K562 (cell line): ENCODE measurements around the gene TSPYL2. TPM values are rescaled to one million over a fixed set of nuclear protein-coding genes. Genes with fewer than 3 reads are reported as not detected.
A peak's percentile ranks its signal among the peaks of the same experiment; 100 is the strongest.

Experiments used
- CXXC5 ChIP-seq: fragments of 250-450 bp; sonication (Bioruptor Pico); IDR thresholded peaks from 2 replicates; pipeline ENCODE4 v1.8.0; 2022; ENCODE audit warnings: inconsistent platforms, mild to moderate bottlenecking, moderate library complexity
- E2F6 ChIP-seq, 2 experiments: IDR thresholded peaks; 2 replicates each; pipeline ENCODE4 v1.6.1; 2011; ENCODE audit warnings: borderline replicate concordance in 1 of 2, control low read depth in 1 of 2, low read depth in 1 of 2, low read length in 1 of 2, mild to moderate bottlenecking in 1 of 2, mixed read lengths in 1 of 2, moderate library complexity in 1 of 2; ENCODE audit not compliant: insufficient read depth in 1 of 2, insufficient read length in 1 of 2, poor library complexity in 1 of 2, severe bottlenecking in 1 of 2; ENCODE audit errors: extremely low read depth in 1 of 2
- E4F1 ChIP-seq: fragments of 250-450 bp; sonication (Bioruptor Pico); IDR thresholded peaks from 2 replicates; pipeline ENCODE4 v1.5.0; 2021; ENCODE audit warnings: mild to moderate bottlenecking, borderline replicate concordance
- HCFC1 ChIP-seq: IDR thresholded peaks from 2 replicates; pipeline ENCODE4 v1.6.1; 2012; ENCODE audit warnings: low read depth, low read length, improper control_type of control experiment
- ILF3 ChIP-seq: fragments of 450-650 bp; IDR thresholded peaks from 2 replicates; pipeline ENCODE4 v1.6.1; 2018; ENCODE audit warnings: antibody characterized with exemption, mild to moderate bottlenecking, moderate library complexity, borderline replicate concordance
- NCOA1 ChIP-seq: fragments of 450-650 bp; IDR thresholded peaks from 2 replicates; pipeline ENCODE4 v1.6.1; 2016; ENCODE audit warnings: low read depth
- POLR2B ChIP-seq: fragments of 450-650 bp; IDR thresholded peaks from 2 replicates; pipeline ENCODE4 v1.6.1; 2018; ENCODE audit warnings: low read depth; ENCODE audit not compliant: partially characterized antibody
- POLR2G ChIP-seq: fragments of 200-400 bp; formaldehyde crosslinking; IDR thresholded peaks from 2 replicates; pipeline ENCODE4 v1.6.1; 2017; ENCODE audit warnings: low read depth, mild to moderate bottlenecking, antibody characterized with exemption, low read length, moderate library complexity
- ZNF174 ChIP-seq: fragments of 250-450 bp; sonication (Bioruptor Pico); IDR thresholded peaks from 2 replicates; pipeline ENCODE4 v1.4.0; 2020; ENCODE audit warnings: mild to moderate bottlenecking
- ZSCAN32 ChIP-seq: fragments of 450-650 bp; formaldehyde crosslinking; IDR thresholded peaks from 2 replicates; pipeline ENCODE4 v1.4.0; 2020; ENCODE audit warnings: mild to moderate bottlenecking, moderate library complexity
- polyA plus RNA-seq, 8 experiments: library from polyadenylated mRNA; depleted of rRNA in 4 of 8; stranded (reverse) in 5 of 8; unstranded in 3 of 8; fragments of >200 nt; fragmentation: Nextera tagmentation in 2 of 8; fragmentation: Illumina TruSeq in 1 of 8; extraction: Ambion mirVana in 2 of 8; extraction: Trizol in 1 of 8; gene quantifications; 2 replicates each; pipeline versions ENCODE4 v1.2.1 to v1.2.3, GENCODE V29; 2011 to 2014; ENCODE audit warnings: inconsistent platforms in 1 of 8, missing spikeins in 1 of 8
- total RNA-seq, 7 experiments: library from RNA; depleted of rRNA in 6 of 7; stranded (reverse); fragments of >200 nt in 6 of 7; fragmentation: Illumina TruSeq in 2 of 7; extraction: Trizol in 2 of 7; gene quantifications; 2 replicates each; pipeline versions ENCODE4 v1.2.1 to v1.2.3, GENCODE V29; 2011 to 2021; ENCODE audit warnings: low replicate concordance in 1 of 7
- TF ChIP-seq, protein P1 (sequence below): sonication (generic); formaldehyde crosslinking; IDR thresholded peaks from 2 replicates; pipeline ENCODE4 v1.8.1; 2023; ENCODE audit warnings: mild to moderate bottlenecking, missing genetic modification reagents
- TF ChIP-seq, protein P2 (sequence below): fragments of 450-650 bp; IDR thresholded peaks from 2 replicates; pipeline ENCODE4 v1.6.1; 2014; ENCODE audit warnings: low read depth, mild to moderate bottlenecking, moderate library complexity, borderline replicate concordance
- TF ChIP-seq, protein P3 (sequence below): IDR thresholded peaks from 2 replicates; pipeline ENCODE4 v1.6.1; 2012; ENCODE audit warnings: low read depth, low read length, improper control_type of control experiment, borderline replicate concordance
- TF ChIP-seq, protein P4 (sequence below): fragments of 250-450 bp; sonication (Bioruptor Pico); IDR thresholded peaks from 2 replicates; pipeline ENCODE4 v1.4.0; 2020; ENCODE audit warnings: mild to moderate bottlenecking, moderate library complexity

The TSPYL2 gene
- total and polyA plus RNA-seq, 9 of the 15 experiments (the other 6 are each of a cell fraction or from before 2014, with no cell fraction given), result 0.41 to 20.0 (median 10.8) TPM

- TF ChIP-seq E4F1 (CRISPR knock-in tag) (no peak), HCFC1 (no peak), NCOA1 (no peak), POLR2B (peak; percentile 78), CXXC5 (CRISPR knock-in tag) (peak; percentile 69), E2F6 (IDR thresholded peaks at IDR 0.05; ENCODE audit: borderline replicate concordance in 1 of 2, extremely low read depth in 1 of 2, insufficient read depth in 1 of 2, insufficient read length in 1 of 2, low read depth in 1 of 2, low read length in 1 of 2, poor library complexity in 1 of 2, severe bottlenecking in 1 of 2) (peak in 1 of 2 experiments; percentile 65), POLR2G (peak; percentile 99), ZSCAN32 (CRISPR knock-in tag) (no peak), ILF3 (no peak), ZNF174 (CRISPR knock-in tag) (no peak)
- TF ChIP-seq, protein P1, sequence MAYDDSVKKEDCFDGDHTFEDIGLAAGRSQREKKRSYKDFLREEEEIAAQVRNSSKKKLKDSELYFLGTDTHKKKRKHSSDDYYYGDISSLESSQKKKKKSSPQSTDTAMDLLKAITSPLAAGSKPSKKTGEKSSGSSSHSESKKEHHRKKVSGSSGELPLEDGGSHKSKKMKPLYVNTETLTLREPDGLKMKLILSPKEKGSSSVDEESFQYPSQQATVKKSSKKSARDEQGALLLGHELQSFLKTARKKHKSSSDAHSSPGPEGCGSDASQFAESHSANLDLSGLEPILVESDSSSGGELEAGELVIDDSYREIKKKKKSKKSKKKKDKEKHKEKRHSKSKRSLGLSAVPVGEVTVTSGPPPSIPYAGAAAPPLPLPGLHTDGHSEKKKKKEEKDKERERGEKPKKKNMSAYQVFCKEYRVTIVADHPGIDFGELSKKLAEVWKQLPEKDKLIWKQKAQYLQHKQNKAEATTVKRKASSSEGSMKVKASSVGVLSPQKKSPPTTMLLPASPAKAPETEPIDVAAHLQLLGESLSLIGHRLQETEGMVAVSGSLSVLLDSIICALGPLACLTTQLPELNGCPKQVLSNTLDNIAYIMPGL (CRISPR knock-in tag), result no peak
- TF ChIP-seq, protein P2, sequence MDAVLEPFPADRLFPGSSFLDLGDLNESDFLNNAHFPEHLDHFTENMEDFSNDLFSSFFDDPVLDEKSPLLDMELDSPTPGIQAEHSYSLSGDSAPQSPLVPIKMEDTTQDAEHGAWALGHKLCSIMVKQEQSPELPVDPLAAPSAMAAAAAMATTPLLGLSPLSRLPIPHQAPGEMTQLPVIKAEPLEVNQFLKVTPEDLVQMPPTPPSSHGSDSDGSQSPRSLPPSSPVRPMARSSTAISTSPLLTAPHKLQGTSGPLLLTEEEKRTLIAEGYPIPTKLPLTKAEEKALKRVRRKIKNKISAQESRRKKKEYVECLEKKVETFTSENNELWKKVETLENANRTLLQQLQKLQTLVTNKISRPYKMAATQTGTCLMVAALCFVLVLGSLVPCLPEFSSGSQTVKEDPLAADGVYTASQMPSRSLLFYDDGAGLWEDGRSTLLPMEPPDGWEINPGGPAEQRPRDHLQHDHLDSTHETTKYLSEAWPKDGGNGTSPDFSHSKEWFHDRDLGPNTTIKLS, result no peak
- TF ChIP-seq, protein P3, sequence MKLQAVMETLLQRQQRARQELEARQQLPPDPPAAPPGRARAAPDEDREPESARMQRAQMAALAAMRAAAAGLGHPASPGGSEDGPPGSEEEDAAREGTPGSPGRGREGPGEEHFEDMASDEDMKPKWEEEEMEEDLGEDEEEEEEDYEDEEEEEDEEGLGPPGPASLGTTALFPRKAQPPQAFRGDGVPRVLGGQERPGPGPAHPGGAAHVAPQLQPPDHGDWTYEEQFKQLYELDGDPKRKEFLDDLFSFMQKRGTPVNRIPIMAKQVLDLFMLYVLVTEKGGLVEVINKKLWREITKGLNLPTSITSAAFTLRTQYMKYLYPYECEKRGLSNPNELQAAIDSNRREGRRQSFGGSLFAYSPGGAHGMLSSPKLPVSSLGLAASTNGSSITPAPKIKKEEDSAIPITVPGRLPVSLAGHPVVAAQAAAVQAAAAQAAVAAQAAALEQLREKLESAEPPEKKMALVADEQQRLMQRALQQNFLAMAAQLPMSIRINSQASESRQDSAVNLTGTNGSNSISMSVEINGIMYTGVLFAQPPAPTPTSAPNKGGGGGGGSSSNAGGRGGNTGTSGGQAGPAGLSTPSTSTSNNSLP, result no peak
- TF ChIP-seq, protein P4, sequence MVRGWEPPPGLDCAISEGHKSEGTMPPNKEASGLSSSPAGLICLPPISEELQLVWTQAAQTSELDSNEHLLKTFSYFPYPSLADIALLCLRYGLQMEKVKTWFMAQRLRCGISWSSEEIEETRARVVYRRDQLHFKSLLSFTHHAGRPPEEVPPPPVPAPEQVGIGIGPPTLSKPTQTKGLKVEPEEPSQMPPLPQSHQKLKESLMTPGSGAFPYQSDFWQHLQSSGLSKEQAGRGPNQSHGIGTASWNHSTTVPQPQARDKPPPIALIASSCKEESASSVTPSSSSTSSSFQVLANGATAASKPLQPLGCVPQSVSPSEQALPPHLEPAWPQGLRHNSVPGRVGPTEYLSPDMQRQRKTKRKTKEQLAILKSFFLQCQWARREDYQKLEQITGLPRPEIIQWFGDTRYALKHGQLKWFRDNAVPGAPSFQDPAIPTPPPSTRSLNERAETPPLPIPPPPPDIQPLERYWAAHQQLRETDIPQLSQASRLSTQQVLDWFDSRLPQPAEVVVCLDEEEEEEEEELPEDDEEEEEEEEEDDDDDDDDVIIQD (CRISPR knock-in tag), result no peak
Observed at GRCh38 chrX:53081925-53082772, at the start of gene TSPYL2 (continued).
